PC-9 (cell line): ENCODE data around the gene SMIM21. TPM values are rescaled to one million over a fixed set of nuclear protein-coding genes. Genes with fewer than 3 reads are reported as not detected.

ENCODE experiments used
- BruUV-seq: library from RNA; stranded (reverse); fragments of 400-500 nt; replicated peaks from 2 replicates; lab custom pipeline; 2021; lab: Mats Ljungman, UMichigan
- CTCF ChIA-PET: fragments of 300-600 bp; sonication (Branson Sonifier 250); formaldehyde crosslinking; loops from one replicate; lab custom pipeline; 2022; ENCODE audit warnings: antibody characterized with exemption; lab: Charles Lee
- POLR2A ChIA-PET: fragments of 300-600 bp; sonication (Branson Sonifier 250); formaldehyde crosslinking; loops from one replicate; lab custom pipeline; 2022; ENCODE audit warnings: antibody characterized with exemption; ENCODE audit not compliant: unreplicated experiment; lab: Charles Lee
- DNase-seq, 2 experiments: peaks; one replicate each; pipeline versions ENCODE4 v3.0.0 to v3.0.0-alpha.2; 2015 to 2022; ENCODE audit warnings: mixed read lengths in 1 of 2
- H2AFZ ChIP-seq: fragments of 200-600 bp; sonication (generic); 2 replicates; pipeline ENCODE4 v1.8.1; 2017; ENCODE audit warnings: antibody characterized with exemption
- H3F3A ChIP-seq: fragments of 200-600 bp; sonication (generic); 2 replicates; pipeline ENCODE4 v1.8.1; 2017; ENCODE audit warnings: antibody characterized with exemption, mild to moderate bottlenecking, low read depth; ENCODE audit not compliant: insufficient read depth
- H3K27ac ChIP-seq: fragments of 200-600 bp; sonication (generic); 2 replicates; pipeline ENCODE4 v1.6.1; 2016; ENCODE audit warnings: mixed run types
- H3K27me3 ChIP-seq: fragments of 200-600 bp; sonication (generic); 2 replicates; pipeline ENCODE4 v1.6.1; 2016; ENCODE audit warnings: low read depth, mixed run types; ENCODE audit not compliant: insufficient read depth
- H3K36me3 ChIP-seq: fragments of 200-600 bp; sonication (generic); 2 replicates; pipeline ENCODE4 v1.6.1; 2016; ENCODE audit warnings: low read depth, mixed run types
- H3K4me1 ChIP-seq: fragments of 200-600 bp; sonication (generic); replicated peaks from 2 replicates; pipeline ENCODE4 v1.6.1; 2016; ENCODE audit warnings: mixed run types; ENCODE audit not compliant: insufficient read depth
- H3K4me2 ChIP-seq: fragments of 200-600 bp; sonication (generic); 2 replicates; pipeline ENCODE4 v1.6.1; 2017; ENCODE audit warnings: mixed run types
- H3K4me3 ChIP-seq: fragments of 200-600 bp; sonication (generic); 2 replicates; pipeline ENCODE4 v1.6.1; 2016; ENCODE audit warnings: mixed run types
- H3K79me2 ChIP-seq: fragments of 200-600 bp; sonication (generic); 2 replicates; pipeline ENCODE4 v1.6.1; 2017; ENCODE audit warnings: low read depth, mixed run types
- H3K9me2 ChIP-seq: fragments of 200-600 bp; sonication (generic); 2 replicates; pipeline ENCODE4 v1.8.1; 2017; ENCODE audit warnings: mild to moderate bottlenecking; ENCODE audit not compliant: insufficient read depth
- H3K9me3 ChIP-seq: fragments of 200-600 bp; sonication (generic); 2 replicates; pipeline ENCODE4 v1.8.1; 2016; ENCODE audit warnings: low read depth; ENCODE audit not compliant: insufficient read depth
- H4K20me1 ChIP-seq: fragments of 200-600 bp; sonication (generic); 2 replicates; pipeline ENCODE4 v1.8.1; 2017; ENCODE audit not compliant: insufficient read depth
- CTCF ChIP-seq: fragments of 200-600 bp; sonication (generic); conservative IDR thresholded peaks from 2 replicates; pipeline ENCODE4 v1.6.1; 2017; ENCODE audit warnings: mixed run types, antibody characterized with exemption, mild to moderate bottlenecking, moderate library complexity
- EZH2 ChIP-seq: fragments of 200-600 bp; sonication (generic); IDR thresholded peaks from 2 replicates; pipeline ENCODE4 v1.8.0; 2017; ENCODE audit warnings: antibody characterized with exemption, low read depth
- intact Hi-C: fragments of 100-400 bp; cut with micrococcal nuclease; formaldehyde crosslinking; loops from one replicate; pipeline ENCODE4 v1.10.0; 2022; ENCODE audit not compliant: unreplicated experiment
- total RNA-seq: library from RNA; stranded (reverse); gene quantifications from 2 replicates; pipeline ENCODE4 v1.2.3, GENCODE V29; 2021

SMIM21 gene
- total RNA-seq, 1 experiment from 2014 or later: not detected

- H2AFZ ChIP-seq: no peak overlapping the region
- no peak overlapping the region for H3K27ac ChIP-seq
- no peaks in the 10 kb centered on the region for H3K36me3 ChIP-seq
- H3K27me3 ChIP-seq: peaks cover 84% of the 10 kb centered on the region
- no peaks in the 10 kb centered on the region for H3F3A ChIP-seq
- H3K9me2 ChIP-seq: no peaks in the 10 kb centered on the region
- ChIA-PET CTCF (no interaction called here), POLR2A (no interaction called here)
- TF ChIP-seq EZH2 (no peak), CTCF (no peak)
- no peak for DNase-seq
- H3K4me3 ChIP-seq: no peak overlapping the region
- no peaks in the 10 kb centered on the region for H3K4me1 ChIP-seq
- no peak overlapping the region for H3K4me2 ChIP-seq
- no peaks in the 10 kb centered on the region for H4K20me1 ChIP-seq
- no peaks in the 10 kb centered on the region for H3K79me2 ChIP-seq
- no TSS peak for BruUV-seq
- intact Hi-C loops: no loop called here
- no peaks in the 10 kb centered on the region for H3K9me3 ChIP-seq
Measured at GRCh38 chr18:75433098-75433497, 5.6 kb upstream of the SMIM21 start.

GRCh38 chr18:75429975-75430374 lies 2.5 kb upstream of the SMIM21 start:
- Histone ChIP-seq H3K4me3 (no peak overlapping the region), H3K9me3 (no peaks in the 10 kb centered on the region), H3K79me2 (no peaks in the 10 kb centered on the region), H3K4me1 (no peaks in the 10 kb centered on the region), H4K20me1 (no peaks in the 10 kb centered on the region), H3K9me2 (no peaks in the 10 kb centered on the region), H3K36me3 (no peaks in the 10 kb centered on the region), H3F3A (no peaks in the 10 kb centered on the region), H2AFZ (no peak overlapping the region), H3K27ac (no peak overlapping the region), H3K27me3 (peaks cover 92% of the 10 kb centered on the region), H3K4me2 (no peak overlapping the region)
- BruUV-seq: no TSS peak
- ChIA-PET CTCF (no interaction called here), POLR2A (no interaction called here)
- DNase-seq: no peak
- intact Hi-C loops: no loop called here
- no peak for TF ChIP-seq CTCF
- TF ChIP-seq EZH2: no peak

GRCh38 chr18:75428490-75428889 lies 987 bp upstream of the SMIM21 start:
- Histone ChIP-seq H3K4me3 (no peak overlapping the region), H3K9me3 (no peaks in the 10 kb centered on the region), H4K20me1 (no peaks in the 10 kb centered on the region), H2AFZ (no peak overlapping the region), H3K9me2 (no peaks in the 10 kb centered on the region), H3K4me1 (no peaks in the 10 kb centered on the region), H3K27ac (no peak overlapping the region), H3K4me2 (no peak overlapping the region), H3K79me2 (no peaks in the 10 kb centered on the region), H3F3A (no peaks in the 10 kb centered on the region), H3K36me3 (no peaks in the 10 kb centered on the region), H3K27me3 (peaks cover 80% of the 10 kb centered on the region)
- no TSS peak for BruUV-seq
- TF ChIP-seq CTCF (no peak), EZH2 (no peak)
- CTCF ChIA-PET: no interaction called here
- no peak for DNase-seq
- intact Hi-C loops: no loop called here
- POLR2A ChIA-PET: no interaction called here
